ENCODE results near the gene LRMDA. TPM values are rescaled to one million over a fixed set of nuclear protein-coding genes. Genes with fewer than 3 reads are reported as not detected.
"Not testable (repeated sequence)": the region's sequence is repeated elsewhere in the genome, so short reads cannot be mapped to it uniquely, and the experiment has no call there.

Gene LRMDA
- total and polyA plus RNA-seq, 2 of the 4 experiments (the other 2 are of a cell fraction) = 0.07 TPM; not detected in 1

GRCh38 chr10:76583711-76584161 is 1152.3 kb downstream of the LRMDA start:
- WGBS, 2 experiments (ENCODE audit: extremely low coverage in 2 of 2, insufficient read length in 1 of 2) = no CpG with 5 or more reads among the region's 3 CpGs
- H3K14ac ChIP-seq (replicated peaks; ENCODE audit: low read depth, low read length) = no peak overlapping the region
- H3K27ac ChIP-seq (ENCODE audit: insufficient read depth, low read length) = no peak overlapping the region
- H3K56ac ChIP-seq (ENCODE audit: extremely low read depth, insufficient read depth, low read length) = no peak overlapping the region
- DNase-seq = peak; percentile 90
- no peak overlapping the region for H3K4me2 ChIP-seq (ENCODE audit: low read depth, low read length)
- no peak overlapping the region for H2AK5ac ChIP-seq (ENCODE audit: low read depth, low read length)
- H3K23ac ChIP-seq (ENCODE audit: low read depth, low read length) = no peak overlapping the region
- peak; percentile 80 for ATAC-seq (ENCODE audit: low read depth)
- H3K9me1 ChIP-seq (ENCODE audit: insufficient read depth, low read length) = peaks cover 7% of the 10 kb centered on the region; the same call in 1 of the 2 replicates
- no peak overlapping the region for H2BK15ac ChIP-seq (ENCODE audit: low read depth, low read length)
- H3K4me1 ChIP-seq (ENCODE audit: control insufficient read depth, insufficient read depth, low read length) = peaks cover 16% of the 10 kb centered on the region
- no peak overlapping the region for H2BK120ac ChIP-seq (ENCODE audit: low read depth, low read length)
- intact Hi-C loops (cut with micrococcal nuclease) (loop anchor here (2.0 kb wide), 2 partner anchors 25 to 57 kb away; no protein-coding TSS in a partner anchor), dilution Hi-C loops (cut with HindIII; ENCODE audit: low sequenced_read_pairs, unreplicated experiment) (no loop called here), in situ Hi-C loops (cut with MboI; ENCODE audit: low sequenced_read_pairs) (no loop called here)
- H2AFZ ChIP-seq (replicated peaks; ENCODE audit: low read length, poor library complexity) = no peak overlapping the region
- no TSS peak for BruUV-seq (replicated peaks)
- no peak overlapping the region for H2AK9ac ChIP-seq (replicated peaks; ENCODE audit: low read depth, low read length, poor library complexity)
- H3K9ac ChIP-seq (ENCODE audit: low read depth, low read length) = no peak overlapping the region
- H3K27me3 ChIP-seq (ENCODE audit: control insufficient read depth, insufficient read depth, low read length) = no peaks in the 10 kb centered on the region
- no peak overlapping the region for H3K4ac ChIP-seq (ENCODE audit: low read depth, low read length)
- H3K79me1 ChIP-seq (ENCODE audit: low read depth in 1 of 2, low read length in 2 of 2) = no peaks in the 10 kb centered on the region
- no peak overlapping the region for H4K8ac ChIP-seq (ENCODE audit: low read depth in 2 of 2, low read length in 2 of 2)
- CTCF ChIA-PET = no interaction called here
- POLR2A ChIA-PET (ENCODE audit: unreplicated experiment) = no interaction called here
- no peak overlapping the region for H3K18ac ChIP-seq (ENCODE audit: low read depth, low read length)
- no peak overlapping the region for H4K91ac ChIP-seq (ENCODE audit: insufficient read depth, low read depth, low read length)
- H4K20me1 ChIP-seq (ENCODE audit: insufficient read depth, low read length) = no peaks in the 10 kb centered on the region
- no peaks in the 10 kb centered on the region for H3K36me3 ChIP-seq (ENCODE audit: control insufficient read depth, insufficient read depth, low read length)
- H2BK20ac ChIP-seq (ENCODE audit: low read depth, low read length) = no peak overlapping the region
- peak; percentile 66 for TF ChIP-seq MAFK (IDR thresholded peaks at IDR 0.05; ENCODE audit: low read depth, low read length)
- TF ChIP-seq RCOR1 (IDR thresholded peaks at IDR 0.05; ENCODE audit: insufficient replicate concordance, low read length) = peak; percentile 38
- TF ChIP-seq BHLHE40 (IDR thresholded peaks at IDR 0.05; ENCODE audit: low read depth, low read length) = peak; percentile 54; the same call in 1 of the 2 replicates
- no peak for TF ChIP-seq CTCF (conservative IDR thresholded peaks at IDR 0.05; ENCODE audit: low read depth, low read length)
- peak; percentile 79 for TF ChIP-seq CEBPB (IDR thresholded peaks at IDR 0.05; ENCODE audit: low read depth, low read length)
- H3K9me3 ChIP-seq (ENCODE audit: control insufficient read depth, insufficient read depth, low read length) = no peaks in the 10 kb centered on the region
- peak overlapping the region; percentile 86 for H2BK5ac ChIP-seq (ENCODE audit: low read depth, low read length, poor library complexity, severe bottlenecking)
- no peak overlapping the region for H4K5ac ChIP-seq (ENCODE audit: low read depth, low read length)
- H3K4me3 ChIP-seq (ENCODE audit: insufficient read depth, low read depth, low read length) = no peak overlapping the region

DNA sequence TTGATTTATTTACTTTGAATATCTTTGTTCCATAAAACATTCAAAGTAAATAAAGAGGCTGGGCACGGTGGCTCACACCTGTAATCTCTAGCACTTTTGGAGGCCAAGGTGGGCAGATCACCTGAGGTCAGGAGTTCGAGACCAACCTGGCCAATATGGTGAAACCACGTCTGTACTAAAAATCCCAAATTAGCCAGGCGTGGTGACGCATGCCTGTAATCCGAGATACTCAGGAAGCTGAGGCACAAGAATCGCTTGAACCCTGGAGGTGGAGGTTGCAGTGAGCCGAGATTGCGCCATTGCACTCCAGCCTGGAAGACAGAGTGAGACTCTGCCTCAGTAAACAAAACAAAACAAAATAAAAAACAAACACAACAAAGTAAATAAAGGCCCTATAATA is 1153.0 kb downstream of the LRMDA start:
- intact Hi-C loops (cut with micrococcal nuclease) = loop anchor here (2.0 kb wide), 1 partner anchor 56 kb away; no protein-coding TSS in a partner anchor
- H2BK15ac ChIP-seq (ENCODE audit: low read depth, low read length) = peak overlapping the region; percentile 70; the same call in 2 of the 3 replicates
- peak overlapping the region; percentile 79 for H2BK120ac ChIP-seq (ENCODE audit: low read depth, low read length)
- in situ Hi-C loops (cut with MboI; ENCODE audit: low sequenced_read_pairs); H3K4me3 ChIP-seq (ENCODE audit: insufficient read depth, low read depth, low read length); H4K20me1 ChIP-seq (ENCODE audit: insufficient read depth, low read length); BruUV-seq (replicated peaks); dilution Hi-C loops (cut with HindIII; ENCODE audit: low sequenced_read_pairs, unreplicated experiment); POLR2A ChIA-PET (ENCODE audit: unreplicated experiment); H3K27me3 ChIP-seq (ENCODE audit: control insufficient read depth, insufficient read depth, low read length); H3K9ac ChIP-seq (ENCODE audit: low read depth, low read length); CTCF ChIA-PET; H2AK9ac ChIP-seq (replicated peaks; ENCODE audit: low read depth, low read length, poor library complexity); H3K36me3 ChIP-seq (ENCODE audit: control insufficient read depth, insufficient read depth, low read length); H3K4me2 ChIP-seq (ENCODE audit: low read depth, low read length); H3K9me1 ChIP-seq (ENCODE audit: insufficient read depth, low read length); H3K14ac ChIP-seq (replicated peaks; ENCODE audit: low read depth, low read length); H3K23ac ChIP-seq (ENCODE audit: low read depth, low read length); DNase-seq; ATAC-seq (ENCODE audit: low read depth); H2AFZ ChIP-seq (replicated peaks; ENCODE audit: low read length, poor library complexity); H3K79me1 ChIP-seq (ENCODE audit: low read depth in 1 of 2, low read length in 2 of 2); H3K56ac ChIP-seq (ENCODE audit: extremely low read depth, insufficient read depth, low read length); H3K9me3 ChIP-seq (ENCODE audit: control insufficient read depth, insufficient read depth, low read length): not testable (repeated sequence)
- WGBS, 2 experiments (ENCODE audit: extremely low coverage in 2 of 2, insufficient read length in 1 of 2) = 86% methylated on average over 5 of the region's 9 CpGs; no CpG with 5 or more reads in 1 of the 2 experiments
- H4K91ac ChIP-seq (ENCODE audit: insufficient read depth, low read depth, low read length) = peak overlapping the region; percentile 66
- H4K8ac ChIP-seq (ENCODE audit: low read depth in 2 of 2, low read length in 2 of 2) = peak overlapping the region in 1 of 2 experiments; percentile 36; a peak in 1 of 4 replicates
- peak overlapping the region; percentile 45; the same call in 1 of the 2 replicates for H3K4ac ChIP-seq (ENCODE audit: low read depth, low read length)
- H4K5ac ChIP-seq (ENCODE audit: low read depth, low read length) = peak overlapping the region; percentile 77
- peak overlapping the region; percentile 24 for H3K18ac ChIP-seq (ENCODE audit: low read depth, low read length)
- peak overlapping the region; percentile 11; the same call in 1 of the 2 replicates for H2AK5ac ChIP-seq (ENCODE audit: low read depth, low read length)
- H3K27ac ChIP-seq (ENCODE audit: insufficient read depth, low read length) = peak overlapping the region; percentile 51
- peak overlapping the region; percentile 86 for H2BK5ac ChIP-seq (ENCODE audit: low read depth, low read length, poor library complexity, severe bottlenecking)
- H2BK20ac ChIP-seq (ENCODE audit: low read depth, low read length) = 0 out of 2 replicates have a peak overlapping the region, but pooled peaks have one; percentile 42
- peaks cover 16% of the 10 kb centered on the region for H3K4me1 ChIP-seq (ENCODE audit: control insufficient read depth, insufficient read depth, low read length)

Data from IMR-90 (cell line).